GM12873 (cell line): ENCODE data around the gene SOX13.

ENCODE experiments used
- CTCF ChIP-seq: IDR thresholded peaks from 2 replicates; pipeline ENCODE4 v1.5.1; 2012; ENCODE audit warnings: low read depth, mild to moderate bottlenecking, moderate library complexity, low read length, control low read depth; ENCODE audit not compliant: insufficient read depth; ENCODE audit errors: missing control alignments

The SOX13 gene

GRCh38 chr1:204112876-204113730 lies 40.2 kb downstream of the SOX13 start:
- TF ChIP-seq CTCF, result no peak

- TF ChIP-seq CTCF, result no peak
Observed at GRCh38 chr1:204113896-204114295, 41.0 kb downstream of the SOX13 start.

GRCh38 chr1:204114606-204115005 lies 41.7 kb downstream of the SOX13 start:
- no peak for TF ChIP-seq CTCF

- TF ChIP-seq CTCF, result no peak
Observed at GRCh38 chr1:204115116-204115515, 42.2 kb downstream of the SOX13 start.

GRCh38 chr1:204116539-204116938 lies 43.6 kb downstream of the SOX13 start:
- TF ChIP-seq CTCF, result no peak

- no peak for TF ChIP-seq CTCF
Observed at GRCh38 chr1:204121840-204122555, 49.1 kb downstream of the SOX13 start.

GRCh38 chr1:204123376-204123775 lies 50.5 kb downstream of the SOX13 start:
- TF ChIP-seq CTCF, result peak; percentile 43
